K562 (cell line): ENCODE measurements around the gene GFOD1.

Source experiments
- CHD4 ChIP-seq: fragments of 200-600 bp; sonication (generic); IDR thresholded peaks from 3 replicates; pipeline ENCODE4 v1.6.1; 2012; ENCODE audit warnings: low read depth, mild to moderate bottlenecking, mixed read lengths, low read length, inconsistent platforms; ENCODE audit not compliant: insufficient read depth, insufficient replicate concordance, poor library complexity, severe bottlenecking
- CTCF ChIP-seq, 3 experiments: IDR thresholded peaks in 2 of 3; conservative IDR thresholded peaks in 1 of 3; 2 replicates each; pipeline ENCODE4 v1.5.1; 2011 to 2012; ENCODE audit warnings: low read length in 3 of 3, mild to moderate bottlenecking in 3 of 3, control low read depth in 2 of 3, improper control_type of control experiment in 1 of 3, inconsistent platforms in 1 of 3, low read depth in 1 of 3, mixed read lengths in 1 of 3, moderate library complexity in 1 of 3; ENCODE audit not compliant: insufficient read depth in 2 of 3
- FOS ChIP-seq: IDR thresholded peaks from 3 replicates; pipeline ENCODE4 v1.6.1; 2011; ENCODE audit not compliant: insufficient read length; ENCODE audit errors: extremely low read depth
- FOSL1 ChIP-seq: fragments of 200-800 bp; sonication (Bioruptor generic); conservative IDR thresholded peaks from 2 replicates; pipeline ENCODE4 v1.6.1; 2016; ENCODE audit warnings: missing genetic modification characterization, missing compliant biosample characterization
- HDAC2 ChIP-seq: fragments of 450-650 bp; IDR thresholded peaks from 2 replicates; pipeline ENCODE4 v1.6.1; 2016; ENCODE audit warnings: mild to moderate bottlenecking
- HLTF ChIP-seq: fragments of 450-650 bp; IDR thresholded peaks from 2 replicates; pipeline ENCODE4 v1.6.1; 2016
- KDM5B ChIP-seq: fragments of 200-600 bp; sonication (generic); IDR thresholded peaks from 2 replicates; pipeline ENCODE4 v1.6.1; 2012; ENCODE audit warnings: low read depth, mild to moderate bottlenecking, moderate library complexity, low read length, control low read depth, inconsistent platforms; ENCODE audit not compliant: insufficient replicate concordance
- POLR2A ChIP-seq: fragments of 450-650 bp; conservative IDR thresholded peaks from 2 replicates; pipeline ENCODE4 v1.6.1; 2016
- RFX5 ChIP-seq: IDR thresholded peaks from 2 replicates; pipeline ENCODE4 v1.6.1; 2011; ENCODE audit warnings: low read depth, mild to moderate bottlenecking, improper control_type of control experiment, low read length
- ZBTB17 ChIP-seq: fragments of 450-650 bp; formaldehyde crosslinking; IDR thresholded peaks from 2 replicates; pipeline ENCODE4 v1.4.0; 2020; ENCODE audit warnings: mild to moderate bottlenecking
- ZNF121 ChIP-seq: sonication (generic); formaldehyde crosslinking; conservative IDR thresholded peaks from 2 replicates; pipeline ENCODE4 v1.8.0; 2022; ENCODE audit warnings: missing genetic modification reagents
- ZNF24 ChIP-seq: fragments of 450-650 bp; IDR thresholded peaks from 2 replicates; pipeline ENCODE4 v1.6.1; 2016
- ZNF589 ChIP-seq: fragments of 200-800 bp; sonication (Bioruptor generic); IDR thresholded peaks from 2 replicates; pipeline ENCODE4 v1.6.1; 2016; ENCODE audit warnings: low read depth, missing genetic modification characterization, missing compliant biosample characterization
- ZNF592 ChIP-seq: fragments of 450-650 bp; IDR thresholded peaks from 2 replicates; pipeline ENCODE4 v1.6.1; 2017; ENCODE audit warnings: antibody characterized with exemption, mild to moderate bottlenecking

- TF ChIP-seq ZNF592 (no peak), CHD4 (no peak), RFX5 (no peak), HDAC2 (no peak), ZBTB17 (CRISPR knock-in tag) (no peak), CTCF (IDR thresholded peaks at IDR 0.05 in 2 of 3, conservative IDR thresholded peaks at IDR 0.05 in 1 of 3; ENCODE audit: insufficient read depth in 2 of 3, low read depth in 1 of 3, low read length in 3 of 3) (no peak), ZNF589 (CRISPR knock-in tag) (no peak), FOSL1 (no peak), POLR2A (no peak), ZNF24 (no peak), KDM5B (no peak), ZNF121 (CRISPR knock-in tag) (no peak), FOS (no peak), HLTF (no peak)
Observed at GRCh38 chr6:13384966-13385365, 102.4 kb downstream of the GFOD1 start.
